NCI-H2029 (cell line): ENCODE data around the gene DIAPH3.
A peak's percentile ranks its signal among the peaks of the same experiment; 100 is the strongest.
"Not testable (repeated sequence)": the region's sequence is repeated elsewhere in the genome, so short reads cannot be mapped to it uniquely, and the experiment has no call there.

Experiments
- DNase-seq: peaks from one replicate; lab custom pipeline; 2025; lab: John Stamatoyannopoulos, UW

Gene DIAPH3

DNA sequence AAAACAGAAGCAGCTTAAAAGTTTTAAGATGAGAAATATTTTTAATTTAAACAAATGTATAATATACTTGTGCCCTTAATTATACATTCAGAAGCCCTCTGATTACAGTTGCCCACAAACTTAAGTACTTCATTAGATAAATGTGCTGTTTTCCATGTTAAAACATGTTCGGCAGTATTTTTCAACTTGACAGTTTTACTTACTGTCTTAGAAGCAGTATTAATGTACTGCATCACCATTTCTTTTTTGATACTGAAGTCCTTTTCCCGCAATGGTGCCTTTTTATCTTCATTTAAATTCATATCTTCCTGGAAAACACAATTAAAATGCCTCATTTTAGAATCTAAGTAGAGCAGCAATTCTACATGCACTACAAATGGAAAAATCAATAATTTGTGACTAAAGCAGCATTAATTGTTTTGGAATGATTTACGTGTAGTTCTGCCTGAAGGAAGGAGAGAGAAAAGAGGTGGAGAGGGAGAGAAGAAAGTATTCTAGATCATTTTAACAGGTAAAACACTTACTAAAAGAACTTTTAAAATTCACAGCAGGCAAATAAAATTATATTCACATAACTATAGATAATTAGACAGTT lies 70.2 kb downstream of the DIAPH3 start:
- DNase-seq = no peak

- no peak for DNase-seq
Measured at GRCh38 chr13:60091573-60091972, 72.2 kb downstream of the DIAPH3 start.

DNA sequence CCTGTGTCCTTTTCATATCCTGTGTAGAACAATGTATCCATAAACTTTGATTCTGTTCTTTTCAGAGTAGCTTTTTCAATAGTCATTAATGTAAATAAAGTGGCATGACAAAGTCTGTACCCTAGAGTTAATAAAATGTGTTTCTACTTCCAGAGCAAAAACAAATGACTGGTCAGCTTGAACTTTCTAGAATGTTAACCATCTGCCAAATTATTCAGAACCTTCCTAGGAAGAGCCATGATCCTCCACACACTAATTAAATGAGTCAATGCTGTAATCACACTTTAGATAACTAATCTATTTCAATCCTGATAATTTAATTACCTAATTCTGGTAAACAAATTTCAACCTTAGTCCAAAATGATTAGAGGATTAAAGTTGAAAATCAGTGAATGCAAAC lies 73.2 kb downstream of the DIAPH3 start:
- no peak for DNase-seq

DNA sequence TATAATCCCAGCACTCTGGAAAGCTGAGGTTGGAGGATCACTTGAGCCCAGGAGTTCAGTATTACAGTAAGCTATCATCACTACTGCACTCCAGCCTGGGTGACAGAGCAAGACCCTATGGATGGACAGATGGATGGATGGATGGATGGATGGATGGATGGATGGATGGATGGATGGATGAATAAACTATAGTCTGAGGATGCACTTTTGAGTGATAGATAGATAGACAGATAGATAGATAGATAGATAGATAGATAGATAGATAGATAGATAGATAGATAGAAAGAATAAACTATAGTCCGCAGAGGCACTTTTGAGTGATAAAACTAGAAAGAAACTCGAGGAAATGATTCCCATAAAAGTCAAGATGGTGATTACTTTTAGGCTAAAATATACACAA lies 79.9 kb downstream of the DIAPH3 start:
- DNase-seq = not testable (repeated sequence)

- no peak for DNase-seq
Measured at GRCh38 chr13:60080850-60081249, 82.9 kb downstream of the DIAPH3 start.

GRCh38 chr13:60078226-60078625 lies 85.5 kb downstream of the DIAPH3 start:
- DNase-seq = no peak

- no peak for DNase-seq
Measured at GRCh38 chr13:60075850-60076249, 87.9 kb downstream of the DIAPH3 start.

GRCh38 chr13:60074397-60074796 lies 89.3 kb downstream of the DIAPH3 start:
- DNase-seq = no peak

GRCh38 chr13:60066226-60066625 lies 97.5 kb downstream of the DIAPH3 start:
- no peak for DNase-seq

GRCh38 chr13:60062502-60062901 lies 101.2 kb downstream of the DIAPH3 start:
- DNase-seq = no peak

GRCh38 chr13:60061737-60062136 lies 102.0 kb downstream of the DIAPH3 start:
- DNase-seq = no peak

DNA sequence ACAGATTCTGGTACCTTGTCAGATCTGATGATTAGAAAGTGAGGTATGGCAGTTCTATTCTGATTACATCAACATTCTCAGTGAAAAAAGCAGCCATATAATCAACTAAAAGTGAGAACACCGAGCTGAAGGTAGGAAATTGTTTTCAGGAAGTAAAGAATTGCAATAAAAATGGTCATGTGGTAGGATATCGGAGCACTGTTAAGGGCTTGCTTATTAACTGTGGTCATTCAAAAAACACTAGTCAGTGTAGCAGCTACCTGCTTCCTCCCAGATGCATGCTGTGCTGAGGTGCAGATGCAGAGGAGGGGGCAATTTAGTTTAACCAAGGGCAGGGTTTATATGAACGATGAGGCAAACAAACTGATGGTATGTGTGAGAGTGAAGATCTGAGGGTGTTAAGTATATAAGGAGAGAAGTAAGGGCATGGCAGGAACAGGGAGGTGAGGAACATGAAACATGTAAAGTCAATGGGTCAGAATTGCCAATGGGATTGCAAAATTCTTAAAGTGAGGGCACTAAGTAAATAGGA lies 111.9 kb downstream of the DIAPH3 start:
- no peak for DNase-seq

DNA sequence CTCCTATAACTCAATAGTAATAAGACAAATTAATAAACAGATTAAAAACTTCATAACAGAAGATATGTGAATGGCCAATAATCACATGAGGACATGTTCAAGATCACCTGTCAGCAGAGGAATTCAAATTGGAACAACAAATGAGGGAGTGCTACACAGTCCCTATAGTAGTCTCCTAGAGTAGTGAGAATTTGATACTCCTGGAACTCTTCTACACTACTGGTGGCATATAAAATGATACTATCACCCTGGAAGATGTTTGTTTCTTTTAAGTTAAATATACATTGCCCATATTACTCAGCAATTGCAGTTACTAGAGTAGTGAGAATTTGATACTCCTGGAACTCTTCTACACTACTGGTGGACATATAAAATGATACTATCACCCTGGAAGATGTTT lies 115.4 kb downstream of the DIAPH3 start:
- DNase-seq = not testable (repeated sequence)

DNA sequence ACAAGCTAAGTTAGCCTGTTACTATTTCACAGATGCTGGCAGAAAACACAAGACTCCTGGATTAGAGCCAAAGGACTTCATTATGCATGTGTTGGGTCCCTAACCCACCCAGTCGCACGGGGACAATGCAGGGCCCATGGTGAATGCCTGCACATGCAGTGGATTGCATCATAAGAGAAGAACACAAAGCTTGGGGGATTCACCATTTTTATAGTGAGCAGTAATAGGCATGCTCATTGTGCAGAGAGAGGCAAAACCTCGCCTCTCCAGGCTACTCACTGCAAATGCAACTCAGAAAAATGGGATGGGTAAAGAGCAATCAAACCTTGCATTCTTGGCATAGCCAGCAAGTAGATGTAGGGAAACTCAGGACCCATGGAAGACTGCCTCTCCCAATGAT lies 115.8 kb downstream of the DIAPH3 start:
- DNase-seq = no peak

DNA sequence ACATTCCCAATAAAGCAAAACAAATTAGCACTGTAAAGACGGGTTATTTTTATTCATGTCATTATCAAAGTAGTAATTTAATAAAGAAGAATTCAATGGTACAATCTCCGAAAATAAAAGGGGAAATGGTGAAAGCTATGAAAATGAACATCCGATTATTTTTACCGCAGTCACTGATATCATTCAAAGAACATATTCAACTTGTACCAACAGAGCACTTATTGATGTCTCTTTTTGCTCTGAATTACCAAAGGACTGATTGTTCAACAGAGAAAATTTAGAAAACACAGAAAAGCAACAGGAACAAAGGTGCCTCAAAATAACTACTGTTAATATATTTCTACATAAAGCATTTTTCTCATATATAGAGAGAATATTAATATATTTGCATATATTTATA lies 119.4 kb downstream of the DIAPH3 start:
- DNase-seq = no peak

GRCh38 chr13:60043262-60043661 lies 120.5 kb downstream of the DIAPH3 start:
- no peak for DNase-seq

GRCh38 chr13:60040668-60041067 lies 123.1 kb downstream of the DIAPH3 start:
- DNase-seq = peak; percentile 6

GRCh38 chr13:60035874-60036273 lies 127.9 kb downstream of the DIAPH3 start:
- DNase-seq = no peak

- DNase-seq = no peak
Measured at GRCh38 chr13:60032851-60033250, 130.9 kb downstream of the DIAPH3 start.

- no peak for DNase-seq
Measured at GRCh38 chr13:60028021-60028420, 135.7 kb downstream of the DIAPH3 start.

DNA sequence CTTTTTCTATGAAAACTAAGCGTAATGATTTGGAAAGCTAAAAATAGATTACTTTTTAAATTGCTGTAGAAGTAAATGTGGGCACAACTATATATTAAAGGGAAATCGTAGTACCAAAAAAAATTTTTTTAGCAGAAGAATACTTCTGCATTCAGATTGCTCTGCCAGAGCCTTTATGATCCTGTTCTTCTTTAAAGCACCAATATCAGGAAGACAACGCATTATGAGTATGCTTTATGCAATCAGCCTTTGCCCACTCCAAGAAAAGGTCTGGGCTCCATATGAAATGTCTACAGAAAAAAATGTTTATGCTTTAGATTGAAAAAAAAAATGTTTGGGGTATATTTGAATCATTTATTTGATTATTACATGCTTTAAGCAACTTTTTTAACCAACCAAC lies 137.4 kb downstream of the DIAPH3 start:
- DNase-seq = no peak

DNA sequence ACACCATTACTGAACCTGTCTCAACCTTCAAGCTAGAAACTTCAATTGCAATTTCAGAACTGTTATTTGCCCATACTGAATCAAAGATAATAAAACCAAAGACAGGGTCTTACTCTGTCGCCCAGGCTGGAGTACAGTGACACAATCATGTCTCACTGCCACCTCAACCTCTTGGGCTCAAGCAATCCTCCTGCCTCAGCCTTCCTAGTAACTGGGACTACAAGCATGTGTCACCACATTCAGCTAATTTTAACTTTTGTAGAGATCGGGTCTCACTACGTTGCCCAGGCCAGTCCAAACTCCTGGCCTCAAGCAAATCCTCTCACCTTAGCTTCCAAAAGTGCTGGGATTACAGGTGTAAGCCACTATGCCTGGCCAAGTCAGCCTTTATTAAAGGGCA lies 143.4 kb downstream of the DIAPH3 start:
- no peak for DNase-seq

- DNase-seq = peak; percentile 10
Measured at GRCh38 chr13:60019119-60019993, 144.4 kb downstream of the DIAPH3 start.
